Measurements from ENCODE around the gene SLC2A9.

The SLC2A9 gene

GRCh38 chr4:9999956-10000561 is 21.2 kb downstream of the SLC2A9 start:
- DNase-seq (ENCODE audit: extremely low spot score), result peak; percentile 38
- ChIA-PET CTCF (interaction anchor here (1.3 to 4.5 kb wide), 5 partner anchors 10 to 51 kb away, joined by 3 to 49 read pairs (median 6); no protein-coding TSS in a partner anchor), POLR2A (interaction anchor here (1.1 kb wide), 1 partner anchor 117 kb away, joined by 7 read pairs; the partner anchor contains the start of gene WDR1)
- no peak for TF ChIP-seq CTCF (IDR thresholded peaks at IDR 0.05; ENCODE audit: control extremely low read depth, extremely low read depth, low read depth, missing control alignments)

- POLR2A ChIA-PET, result no interaction called here
- CTCF ChIA-PET, result interaction anchor here (1.1 to 4.5 kb wide), 3 partner anchors 9 to 17 kb away, joined by 4 to 49 read pairs (median 5); no protein-coding TSS in a partner anchor
- DNase-seq (ENCODE audit: extremely low spot score), result no peak
- TF ChIP-seq CTCF (IDR thresholded peaks at IDR 0.05; ENCODE audit: control extremely low read depth, extremely low read depth, low read depth, missing control alignments), result no peak
Measured at GRCh38 chr4:9997886-9998285, 23.4 kb downstream of the SLC2A9 start.

- no peak for DNase-seq (ENCODE audit: extremely low spot score)
- POLR2A ChIA-PET, result no interaction called here
- no peak for TF ChIP-seq CTCF (IDR thresholded peaks at IDR 0.05; ENCODE audit: control extremely low read depth, extremely low read depth, low read depth, missing control alignments)
- CTCF ChIA-PET, result interaction anchor here (4.5 kb wide), 1 partner anchor 19 kb away, joined by 49 read pairs; no protein-coding TSS in a partner anchor
Measured at GRCh38 chr4:9996319-9997110, 24.8 kb downstream of the SLC2A9 start.

- POLR2A ChIA-PET, result interaction anchor here (0.6 to 1.4 kb wide), 2 partner anchors 11 to 123 kb away, joined by 6 to 7 read pairs; partner anchors contain the start of gene WDR1
- no peak for DNase-seq (ENCODE audit: extremely low spot score)
- CTCF ChIA-PET, result interaction anchor here (1.1 to 1.6 kb wide), 5 partner anchors 13 to 231 kb away, joined by 3 to 12 read pairs (median 4); no protein-coding TSS in a partner anchor
- no peak for TF ChIP-seq CTCF (IDR thresholded peaks at IDR 0.05; ENCODE audit: control extremely low read depth, extremely low read depth, low read depth, missing control alignments)
Measured at GRCh38 chr4:9994246-9994847, 26.9 kb downstream of the SLC2A9 start.

GRCh38 chr4:9989918-9990635 is 31.2 kb downstream of the SLC2A9 start:
- DNase-seq (ENCODE audit: extremely low spot score), result no peak
- CTCF ChIA-PET, result interaction anchor here (1.0 to 5.8 kb wide), 6 partner anchors 10 to 226 kb away, joined by 3 to 38 read pairs (median 6); no protein-coding TSS in a partner anchor
- TF ChIP-seq CTCF (IDR thresholded peaks at IDR 0.05; ENCODE audit: control extremely low read depth, extremely low read depth, low read depth, missing control alignments), result no peak
- POLR2A ChIA-PET, result interaction anchor here (1.0 kb wide), 1 partner anchor 127 kb away, joined by 3 read pairs; the partner anchor contains the start of gene WDR1
